GM19351 (cell line): ENCODE measurements around the gene TGM2.
"Not testable (repeated sequence)": the region's sequence is repeated elsewhere in the genome, so short reads cannot be mapped to it uniquely, and the experiment has no call there.

Experiments used
- ATAC-seq: cut with Tn5 transposase; IDR thresholded peaks from one replicate; pipeline ENCODE4 v1.9.1; 2021; ENCODE audit warnings: mild to moderate bottlenecking, moderate library complexity; ENCODE audit not compliant: unreplicated experiment

The TGM2 gene

DNA sequence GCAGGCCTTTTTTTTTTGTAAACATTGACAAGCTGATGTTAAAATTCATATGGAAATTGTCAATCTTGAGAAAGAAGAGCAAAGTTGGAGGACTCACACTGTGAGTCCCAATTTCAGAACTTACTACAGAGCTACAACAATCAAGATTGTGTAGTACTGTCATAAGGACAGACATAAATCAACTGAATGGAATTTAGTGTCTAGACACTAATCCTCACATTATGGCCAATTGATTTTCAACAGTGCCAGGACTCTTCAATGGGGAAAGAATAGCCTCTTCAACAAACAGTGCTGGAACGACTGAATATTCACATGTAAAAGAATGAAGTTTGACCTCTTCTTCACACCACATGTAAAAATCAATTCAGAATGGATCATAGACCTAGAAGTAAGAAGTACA, 60.8 kb downstream of the TGM2 start:
- ATAC-seq: no peak

DNA sequence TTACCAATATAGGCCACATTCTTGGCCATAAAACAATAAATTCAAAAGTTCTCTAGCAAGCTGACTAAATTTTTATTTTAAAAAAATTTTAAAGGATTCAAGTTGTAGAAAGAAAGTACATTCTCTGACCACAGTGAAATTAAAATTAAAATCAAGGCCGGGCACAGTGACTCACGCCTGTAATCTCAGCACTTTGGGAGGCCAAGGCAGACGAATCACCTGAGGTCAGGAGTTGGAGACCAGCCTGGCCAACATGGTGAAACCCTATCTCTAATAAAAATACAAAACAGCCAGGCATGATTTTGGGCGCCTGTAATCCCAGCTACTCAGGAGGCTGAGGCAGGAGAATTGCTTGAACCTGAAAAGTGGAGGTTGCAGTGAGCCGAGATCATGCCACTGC, 62.9 kb downstream of the TGM2 start:
- not testable (repeated sequence) for ATAC-seq

DNA sequence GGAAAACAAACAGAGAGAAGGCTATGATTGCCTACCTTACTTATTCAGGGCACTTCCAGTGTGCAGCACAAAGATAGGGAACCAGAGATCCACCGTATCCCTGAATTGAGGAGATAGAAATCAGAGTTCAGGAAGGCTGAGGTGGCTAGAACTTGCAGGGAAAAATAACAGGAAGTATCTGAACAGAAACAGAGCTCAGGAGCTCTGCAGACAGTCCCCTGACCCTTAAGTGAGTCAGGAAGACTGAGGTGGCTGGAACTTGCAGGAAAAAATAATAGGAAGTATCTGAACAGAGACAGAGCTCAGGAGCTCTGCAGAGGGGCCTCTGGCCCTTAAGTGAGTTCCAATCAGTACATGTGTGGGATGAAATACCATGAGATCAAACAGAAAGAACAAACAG, 66.1 kb downstream of the TGM2 start:
- no peak for ATAC-seq

DNA sequence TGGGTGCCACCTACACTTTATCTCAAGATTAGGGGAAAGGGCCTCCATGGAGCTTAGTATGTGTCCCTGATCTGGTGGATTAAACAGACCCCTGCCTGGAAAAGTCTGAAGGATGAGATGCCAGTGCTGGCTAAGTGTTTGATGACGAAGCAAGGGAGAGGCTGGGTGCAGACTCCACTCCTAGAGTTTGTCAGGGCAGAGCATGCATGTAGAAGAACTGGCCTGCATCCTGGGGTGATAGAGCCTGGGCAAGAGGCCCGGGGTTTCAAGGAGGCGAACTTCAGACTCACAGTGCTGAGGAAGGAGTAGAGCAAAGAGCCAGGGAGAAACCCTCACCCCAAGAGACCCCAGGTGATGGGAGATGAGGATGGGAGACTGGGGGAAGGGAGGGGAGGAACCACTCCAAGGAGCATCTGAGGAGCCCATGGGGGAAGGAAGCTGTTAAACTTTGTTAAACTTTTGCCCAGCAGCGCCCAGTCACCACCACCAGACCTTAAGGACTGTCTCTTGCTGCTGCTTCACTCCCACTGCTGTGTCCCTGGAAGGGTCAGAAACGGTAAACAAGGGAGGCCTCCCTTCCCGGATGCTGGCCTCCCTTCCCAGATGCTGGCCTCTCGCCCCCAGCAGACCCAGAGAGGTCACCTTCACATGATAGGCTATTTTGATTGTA, 69.9 kb downstream of the TGM2 start:
- ATAC-seq: no peak

DNA sequence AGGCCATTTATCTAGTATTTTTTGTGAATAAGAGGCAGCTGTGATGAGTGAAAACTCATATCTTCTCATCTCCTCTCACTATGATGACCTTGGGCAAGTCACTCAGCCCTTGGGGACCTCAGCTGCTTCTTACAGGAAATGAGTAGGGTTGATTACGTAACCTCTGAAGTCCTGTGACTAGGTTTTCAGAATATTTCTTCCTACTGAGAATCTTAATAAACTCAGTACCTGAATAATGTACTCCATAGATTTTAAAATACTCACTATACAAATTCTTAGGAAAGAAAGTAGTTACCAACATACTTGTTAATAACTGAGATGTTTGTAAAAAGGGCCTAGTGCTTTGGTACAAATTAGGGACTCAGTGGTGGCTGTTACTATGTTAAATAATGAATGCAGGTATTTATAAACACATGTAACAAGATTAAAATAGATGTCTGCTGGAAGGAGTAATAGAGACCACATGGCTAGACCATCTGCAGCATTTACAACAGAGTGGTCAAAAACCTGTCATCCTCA, 70.6 kb downstream of the TGM2 start:
- ATAC-seq: peak; percentile 66

DNA sequence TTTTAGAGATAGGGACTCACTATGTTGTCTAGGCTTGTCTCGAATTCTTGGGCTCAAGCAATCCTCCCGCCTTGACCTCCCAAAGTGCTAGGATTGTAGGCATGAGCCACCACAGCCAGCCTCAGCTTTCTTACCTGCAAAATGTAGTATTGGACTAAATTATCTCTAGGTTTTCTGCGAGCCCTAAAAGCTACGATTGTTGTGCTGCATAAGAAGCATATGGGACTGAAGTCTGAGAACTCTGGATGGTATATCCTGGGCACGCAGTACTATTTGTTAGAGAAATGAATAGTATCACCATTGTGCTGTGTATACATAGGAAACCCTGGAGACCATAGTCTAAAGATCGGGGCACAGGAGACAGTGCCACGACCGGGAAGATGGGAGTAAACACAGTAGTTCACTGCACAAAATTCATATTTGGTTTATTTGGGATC, 71.4 kb downstream of the TGM2 start:
- ATAC-seq: no peak

DNA sequence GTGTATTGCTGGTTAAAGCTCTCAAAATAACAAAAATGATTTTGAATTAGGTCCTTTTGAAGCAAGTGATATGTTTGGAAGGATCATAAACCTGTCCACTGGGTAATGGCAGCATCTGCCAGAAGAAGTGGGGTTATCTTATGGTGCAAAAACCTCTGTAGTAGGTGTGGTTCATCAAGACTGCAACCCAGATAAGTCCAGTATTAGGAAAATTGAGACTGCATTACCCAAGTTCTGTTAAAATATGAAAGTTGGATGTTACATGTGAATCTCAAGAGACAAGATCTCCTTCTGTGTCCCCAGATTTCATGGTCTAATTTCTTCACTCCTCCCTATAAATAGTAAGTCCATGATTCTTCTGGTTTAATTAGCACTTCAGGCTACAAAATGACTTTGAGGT, 72.2 kb downstream of the TGM2 start:
- ATAC-seq: no peak

DNA sequence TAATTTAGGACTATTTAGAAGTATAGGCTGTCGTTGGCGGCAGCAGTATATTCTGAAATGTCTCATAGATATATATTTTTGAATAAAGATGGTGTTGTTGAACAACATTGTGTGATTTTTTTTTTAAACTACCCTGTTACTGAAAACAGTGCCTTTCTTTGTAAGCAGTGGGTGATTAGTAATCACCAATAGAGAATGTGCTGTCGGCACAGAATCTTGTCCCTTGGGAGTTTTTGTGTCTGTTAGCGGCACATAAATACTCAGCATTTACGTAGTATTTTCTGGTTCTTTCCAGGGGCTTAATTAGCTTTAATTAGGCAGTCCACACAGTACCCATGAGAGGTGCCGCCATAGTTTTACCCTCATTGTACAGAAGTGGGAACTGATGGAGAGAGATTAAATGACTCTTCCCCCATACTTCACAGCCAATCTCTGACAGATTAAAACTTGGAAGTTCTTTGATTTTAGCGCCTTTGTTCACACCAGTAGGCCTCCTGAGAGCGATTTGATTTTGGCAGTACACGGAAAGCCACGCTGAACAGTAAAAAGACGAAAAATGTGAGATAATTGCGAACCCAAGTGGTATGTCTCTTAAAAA, 72.7 kb downstream of the TGM2 start:
- ATAC-seq: no peak

DNA sequence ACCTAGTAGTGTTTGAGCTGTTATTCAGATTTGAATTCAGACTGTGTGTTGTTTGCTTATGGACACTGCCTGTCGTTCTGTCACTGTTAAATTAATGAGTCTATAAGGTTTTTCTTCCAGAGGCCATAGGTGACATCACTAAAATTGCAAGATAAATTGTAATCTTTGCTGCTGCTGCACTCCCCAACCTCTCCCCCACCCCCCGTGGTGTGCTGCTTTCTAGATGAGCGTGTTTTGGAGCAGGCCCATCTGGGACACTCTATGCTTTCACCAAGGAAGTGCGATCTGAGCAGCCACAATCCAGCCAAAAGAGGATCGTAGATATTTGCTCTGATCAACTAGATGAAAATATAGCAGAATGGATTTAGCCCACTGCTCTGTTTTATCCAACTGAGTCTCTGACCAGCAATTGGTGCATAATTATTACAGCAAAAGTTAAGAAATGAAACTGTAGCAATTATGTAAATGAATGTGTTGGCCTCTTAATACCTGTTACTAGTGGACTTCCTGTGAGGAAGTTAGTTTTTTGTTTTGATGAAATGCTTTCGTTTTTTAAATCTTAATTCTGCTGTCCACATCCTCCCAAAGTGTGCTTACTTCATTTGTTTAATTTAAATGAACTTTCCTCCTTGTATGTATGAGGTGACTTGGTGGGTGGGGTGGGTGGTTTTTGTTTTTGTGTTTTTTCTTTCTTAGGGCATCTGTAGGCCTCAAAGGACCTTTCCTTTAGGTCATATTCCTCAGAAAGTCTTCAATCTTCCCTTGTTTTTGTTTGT, 73.4 kb downstream of the TGM2 start:
- ATAC-seq: peak; percentile 37

DNA sequence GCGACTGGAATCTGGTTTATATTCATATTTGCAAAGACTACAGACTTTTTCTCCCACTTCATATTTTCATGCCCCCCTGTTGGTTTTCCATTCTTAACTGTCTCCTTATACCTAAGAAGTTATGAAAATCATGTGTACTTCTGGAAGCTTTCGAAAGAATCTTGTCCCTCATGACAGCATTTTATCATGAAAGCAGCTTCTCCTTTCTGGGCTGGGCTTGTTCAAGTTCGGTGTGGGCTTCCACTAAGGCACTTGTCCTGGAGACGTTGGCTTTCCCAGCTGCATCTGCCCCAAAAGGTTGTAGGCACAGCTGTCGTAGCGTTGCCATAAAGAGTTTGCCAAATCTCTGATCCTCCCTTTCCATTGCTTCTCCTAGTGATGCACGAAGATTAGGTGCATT, 75.0 kb downstream of the TGM2 start:
- no peak for ATAC-seq

DNA sequence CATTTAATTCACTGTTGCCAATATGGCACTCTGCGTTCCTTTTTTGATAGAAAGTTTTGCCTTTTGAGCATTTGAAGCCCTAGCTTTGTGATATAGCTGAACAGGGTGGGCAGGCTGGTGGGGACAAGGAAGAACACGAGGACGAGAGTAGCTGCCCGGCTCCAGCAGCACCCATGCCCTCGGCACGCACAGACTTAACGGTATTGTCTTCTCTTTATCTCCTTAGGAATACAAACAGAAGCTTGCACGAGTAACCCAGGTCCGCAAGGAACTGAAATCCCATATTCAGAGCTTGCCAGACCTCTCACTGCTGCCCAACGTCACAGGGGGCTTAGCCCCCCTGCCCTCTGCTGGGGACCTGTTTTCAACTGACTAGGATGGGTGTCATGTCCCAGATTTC, 75.6 kb downstream of the TGM2 start:
- ATAC-seq: no peak

DNA sequence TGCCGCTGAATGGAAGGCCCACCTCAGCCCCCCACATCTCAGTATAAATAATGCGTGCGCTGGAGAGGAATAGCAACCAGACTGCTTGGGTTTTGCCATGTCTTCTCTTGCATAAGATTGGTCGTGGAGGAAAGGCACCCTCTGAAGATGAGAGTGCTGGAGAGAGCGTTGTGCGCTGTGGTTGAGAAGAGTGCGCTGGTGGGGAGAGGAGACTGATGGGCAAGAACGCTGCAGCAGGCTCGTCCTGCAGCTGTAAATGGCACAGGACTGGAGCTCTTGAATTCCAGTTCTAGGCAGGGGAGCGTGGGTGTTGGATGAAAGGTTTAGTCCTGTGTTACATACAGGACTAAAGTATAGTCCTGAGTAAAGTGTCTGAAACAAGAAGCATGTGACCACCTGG, 80.0 kb downstream of the TGM2 start:
- ATAC-seq: no peak

DNA sequence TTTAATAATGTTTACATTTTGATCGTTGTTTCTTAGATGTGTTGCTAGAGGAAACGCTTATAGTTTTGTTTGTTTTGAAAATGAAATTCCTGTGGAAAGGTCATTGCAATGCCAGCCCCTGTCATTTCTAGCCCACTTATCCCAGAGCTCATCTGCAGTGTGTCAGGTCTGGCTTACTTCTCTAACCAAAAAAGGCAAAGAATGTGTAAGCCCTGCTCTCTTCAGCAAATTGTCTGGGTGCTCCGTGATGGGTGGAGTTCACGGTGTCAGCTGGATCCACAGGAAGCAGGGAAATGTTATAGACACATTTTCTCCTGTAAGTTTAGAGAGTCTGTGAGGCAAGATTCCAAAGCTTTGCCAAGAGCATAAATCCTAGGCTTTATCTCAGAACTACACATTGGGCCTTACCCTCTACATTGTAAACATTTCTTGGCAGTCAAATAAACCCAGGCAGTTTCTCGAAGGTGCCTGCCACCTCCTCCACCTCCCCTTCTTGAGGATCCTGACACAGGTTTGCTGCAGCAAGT, 80.6 kb downstream of the TGM2 start:
- no peak for ATAC-seq

DNA sequence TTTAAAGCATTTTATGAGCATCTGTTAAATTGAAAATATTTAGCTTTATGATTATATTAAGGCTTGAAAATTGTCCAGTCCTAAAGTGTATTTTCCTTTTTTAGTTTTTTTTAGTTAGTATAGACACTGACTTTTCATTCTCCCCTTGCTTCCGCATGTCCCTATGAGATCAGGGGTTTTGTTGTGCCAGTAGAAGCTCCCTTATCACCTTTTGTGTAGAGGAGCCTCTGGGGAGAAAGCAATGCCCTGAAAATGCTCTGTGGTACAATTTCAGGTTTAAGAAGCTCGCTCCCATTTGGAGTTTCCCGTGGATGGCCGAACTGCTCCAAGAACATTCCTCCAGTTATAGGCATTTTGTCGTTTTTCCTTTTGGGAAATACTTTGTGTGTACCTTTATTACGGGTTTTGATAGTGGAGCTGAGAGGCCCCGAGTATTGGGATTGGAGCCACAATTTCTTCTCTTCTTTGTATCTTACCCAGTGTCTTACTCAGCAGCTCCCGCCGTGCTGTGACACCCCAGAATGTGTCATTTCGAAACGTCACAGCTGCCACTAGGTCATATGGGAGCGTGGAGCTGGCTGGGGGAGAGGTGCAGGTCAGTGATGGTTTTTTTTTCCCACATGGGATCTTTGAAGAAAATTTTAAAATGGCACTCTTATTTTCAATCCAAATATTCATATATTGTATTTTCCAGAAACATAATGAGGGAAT, 81.6 kb downstream of the TGM2 start:
- ATAC-seq: no peak

DNA sequence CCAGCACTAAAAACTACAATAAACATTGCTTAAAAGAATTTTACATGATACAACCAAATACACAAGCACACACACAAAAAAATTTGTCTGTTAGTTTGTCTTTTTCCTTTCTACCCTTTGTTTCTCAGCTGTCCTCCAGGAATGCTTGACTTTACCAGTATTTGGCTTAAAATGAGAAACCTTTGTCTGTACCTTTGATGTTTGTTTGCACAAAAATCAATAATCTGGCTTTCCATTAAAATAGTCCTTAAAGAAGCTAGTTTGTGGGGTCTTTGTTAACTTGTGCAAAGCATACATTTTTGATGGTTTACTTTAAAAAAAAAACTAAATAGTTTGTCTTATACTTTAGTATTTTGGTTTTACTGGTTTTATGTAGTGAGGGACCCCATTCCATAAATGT, 82.2 kb downstream of the TGM2 start:
- ATAC-seq: no peak

DNA sequence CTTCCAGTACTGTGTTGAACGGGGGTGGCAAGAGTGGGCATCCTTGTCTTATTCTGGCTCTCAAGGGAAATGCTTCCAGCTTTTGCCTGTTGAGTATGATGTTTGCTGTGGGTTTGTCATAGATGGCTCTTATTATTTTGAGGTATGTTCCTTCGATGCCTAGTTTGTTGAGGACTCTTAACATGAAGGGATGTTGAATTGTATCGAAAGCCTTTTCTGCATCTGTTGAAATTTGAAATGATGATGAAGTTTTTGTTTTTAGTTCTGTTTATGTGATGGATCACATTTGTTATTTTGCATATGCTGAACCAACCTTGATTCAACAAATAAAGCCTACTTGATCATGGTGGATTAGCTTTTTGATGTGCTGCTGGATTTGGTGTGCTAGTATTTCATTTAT, 83.5 kb downstream of the TGM2 start:
- no peak for ATAC-seq

DNA sequence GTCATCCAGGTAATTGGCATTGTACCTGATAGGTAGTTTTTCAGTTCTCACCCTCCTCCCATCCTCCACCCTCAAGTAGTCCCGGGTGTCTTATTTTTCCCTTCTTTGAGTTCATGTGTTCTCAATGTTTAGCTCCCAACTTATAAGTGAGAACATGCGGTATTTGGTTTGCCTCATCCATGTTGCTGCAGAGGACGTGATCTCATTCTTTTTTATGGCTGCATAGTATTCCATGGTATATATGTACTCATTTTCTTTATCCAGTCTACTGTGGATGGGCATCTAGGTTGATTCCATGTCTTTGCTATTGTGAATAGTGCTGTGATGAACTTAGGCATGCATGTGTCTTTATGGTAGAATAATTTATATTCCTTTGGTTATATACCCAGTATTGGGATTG, 85.7 kb downstream of the TGM2 start:
- ATAC-seq: no peak

DNA sequence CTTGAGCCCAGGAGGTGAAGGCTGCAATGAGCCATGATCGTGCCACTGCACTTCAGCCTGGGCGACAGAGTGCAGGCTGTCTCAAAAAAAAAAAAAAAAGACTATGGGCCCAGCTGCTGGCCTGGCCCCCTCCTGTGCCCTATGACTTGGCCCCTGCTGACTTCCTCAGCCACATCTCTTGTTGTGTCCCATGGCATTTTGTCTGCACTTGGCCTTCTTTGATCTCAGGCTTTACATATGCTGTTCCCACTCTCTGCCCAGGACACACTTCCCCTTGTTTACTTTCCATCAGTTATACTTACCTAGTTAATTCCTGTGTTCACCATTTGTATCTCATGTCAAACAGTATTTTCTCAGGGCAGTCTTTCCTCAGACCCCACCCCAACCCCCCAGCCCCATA, 87.0 kb downstream of the TGM2 start:
- no peak for ATAC-seq
